ENCODE measurements around the gene GGT7. TPM values are rescaled to one million over a fixed set of nuclear protein-coding genes. Genes with fewer than 3 reads are reported as not detected.

The GGT7 gene
- total and polyA plus RNA-seq, 9 of the 15 experiments (the other 6 are each of a cell fraction or from before 2014, with no cell fraction given) = 0.04 to 18.3 (median 5.9) TPM

GRCh38 chr20:34873583-34874093 is 982 bp upstream of the GGT7 start:
- ChIA-PET POLR2A (interaction anchor here (0.6 to 1.3 kb wide), 5 partner anchors 11 to 138 kb away, joined by 3 to 4 read pairs (median 3); no protein-coding TSS in a partner anchor), CTCF (ENCODE audit: low intra/inter-chr PET ratio) (interaction anchor here (0.6 to 1.3 kb wide), 6 partner anchors 39 to 433 kb away, joined by 3 to 5 read pairs (median 3); partner anchors contain the start of genes GSS and MYH7B)
- BruUV-seq (replicated peaks) = no TSS peak
- H3K9ac ChIP-seq (ENCODE audit: insufficient read depth in 1 of 2, low read depth in 2 of 2, low read length in 2 of 2) = no peak overlapping the region
- H3K36me3 ChIP-seq (ENCODE audit: control insufficient read depth, insufficient read depth, low read length) = peaks cover 7% of the 10 kb centered on the region; the same call in 2 of the 3 replicates
- peaks cover 36% of the 10 kb centered on the region for H3K79me2 ChIP-seq (ENCODE audit: control insufficient read depth, insufficient read depth, low read length)
- intact Hi-C loops (cut with micrococcal nuclease) (loop anchor here (1.0 to 10.0 kb wide), 6 partner anchors 82 to 391 kb away; partner anchors contain the start of genes EDEM2, GSS, MYH7B and TRPC4AP), in situ Hi-C loops (cut with MboI) (loop anchor here (5.0 kb wide), 1 partner anchor 84 kb away; the partner anchor contains the start of genes GSS and MYH7B)
- TF ChIP-seq LEF1 (IDR thresholded peaks at IDR 0.05) (no peak), TGIF2 (CRISPR knock-in tag; IDR thresholded peaks at IDR 0.05) (no peak), BMI1 (IDR thresholded peaks at IDR 0.05; ENCODE audit: low read length) (no peak), MYNN (IDR thresholded peaks at IDR 0.05) (no peak), MYNN (CRISPR knock-in tag; IDR thresholded peaks at IDR 0.05) (no peak), BCOR (IDR thresholded peaks at IDR 0.05) (peak; percentile 36; the same call in 1 of the 2 replicates), EP300 (IDR thresholded peaks at IDR 0.05; ENCODE audit: low read length) (no peak), KDM1A (IDR thresholded peaks at IDR 0.05) (peak in 1 of 2 experiments; percentile 28; a peak in 1 of 4 replicates), RBM25 (IDR thresholded peaks at IDR 0.05; ENCODE audit: low read depth, low read length, severe bottlenecking) (peak; percentile 84)
- TF ChIP-seq, protein P1, sequence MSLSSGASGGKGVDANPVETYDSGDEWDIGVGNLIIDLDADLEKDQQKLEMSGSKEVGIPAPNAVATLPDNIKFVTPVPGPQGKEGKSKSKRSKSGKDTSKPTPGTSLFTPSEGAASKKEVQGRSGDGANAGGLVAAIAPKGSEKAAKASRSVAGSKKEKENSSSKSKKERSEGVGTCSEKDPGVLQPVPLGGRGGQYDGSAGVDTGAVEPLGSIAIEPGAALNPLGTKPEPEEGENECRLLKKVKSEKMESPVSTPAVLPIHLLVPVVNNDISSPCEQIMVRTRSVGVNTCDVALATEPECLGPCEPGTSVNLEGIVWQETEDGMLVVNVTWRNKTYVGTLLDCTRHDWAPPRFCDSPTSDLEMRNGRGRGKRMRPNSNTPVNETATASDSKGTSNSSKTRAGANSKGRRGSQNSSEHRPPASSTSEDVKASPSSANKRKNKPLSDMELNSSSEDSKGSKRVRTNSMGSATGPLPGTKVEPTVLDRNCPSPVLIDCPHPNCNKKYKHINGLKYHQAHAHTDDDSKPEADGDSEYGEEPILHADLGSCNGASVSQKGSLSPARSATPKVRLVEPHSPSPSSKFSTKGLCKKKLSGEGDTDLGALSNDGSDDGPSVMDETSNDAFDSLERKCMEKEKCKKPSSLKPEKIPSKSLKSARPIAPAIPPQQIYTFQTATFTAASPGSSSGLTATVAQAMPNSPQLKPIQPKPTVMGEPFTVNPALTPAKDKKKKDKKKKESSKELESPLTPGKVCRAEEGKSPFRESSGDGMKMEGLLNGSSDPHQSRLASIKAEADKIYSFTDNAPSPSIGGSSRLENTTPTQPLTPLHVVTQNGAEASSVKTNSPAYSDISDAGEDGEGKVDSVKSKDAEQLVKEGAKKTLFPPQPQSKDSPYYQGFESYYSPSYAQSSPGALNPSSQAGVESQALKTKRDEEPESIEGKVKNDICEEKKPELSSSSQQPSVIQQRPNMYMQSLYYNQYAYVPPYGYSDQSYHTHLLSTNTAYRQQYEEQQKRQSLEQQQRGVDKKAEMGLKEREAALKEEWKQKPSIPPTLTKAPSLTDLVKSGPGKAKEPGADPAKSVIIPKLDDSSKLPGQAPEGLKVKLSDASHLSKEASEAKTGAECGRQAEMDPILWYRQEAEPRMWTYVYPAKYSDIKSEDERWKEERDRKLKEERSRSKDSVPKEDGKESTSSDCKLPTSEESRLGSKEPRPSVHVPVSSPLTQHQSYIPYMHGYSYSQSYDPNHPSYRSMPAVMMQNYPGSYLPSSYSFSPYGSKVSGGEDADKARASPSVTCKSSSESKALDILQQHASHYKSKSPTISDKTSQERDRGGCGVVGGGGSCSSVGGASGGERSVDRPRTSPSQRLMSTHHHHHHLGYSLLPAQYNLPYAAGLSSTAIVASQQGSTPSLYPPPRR (CRISPR knock-in tag; IDR thresholded peaks at IDR 0.05; ENCODE audit: borderline replicate concordance) = 0 out of 2 replicates have a peak, but pooled peaks have one; percentile 63
- TF ChIP-seq, protein P2, sequence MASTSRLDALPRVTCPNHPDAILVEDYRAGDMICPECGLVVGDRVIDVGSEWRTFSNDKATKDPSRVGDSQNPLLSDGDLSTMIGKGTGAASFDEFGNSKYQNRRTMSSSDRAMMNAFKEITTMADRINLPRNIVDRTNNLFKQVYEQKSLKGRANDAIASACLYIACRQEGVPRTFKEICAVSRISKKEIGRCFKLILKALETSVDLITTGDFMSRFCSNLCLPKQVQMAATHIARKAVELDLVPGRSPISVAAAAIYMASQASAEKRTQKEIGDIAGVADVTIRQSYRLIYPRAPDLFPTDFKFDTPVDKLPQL (IDR thresholded peaks at IDR 0.05; ENCODE audit: extremely low read depth, insufficient read length) = no peak
- TF ChIP-seq, protein P3, sequence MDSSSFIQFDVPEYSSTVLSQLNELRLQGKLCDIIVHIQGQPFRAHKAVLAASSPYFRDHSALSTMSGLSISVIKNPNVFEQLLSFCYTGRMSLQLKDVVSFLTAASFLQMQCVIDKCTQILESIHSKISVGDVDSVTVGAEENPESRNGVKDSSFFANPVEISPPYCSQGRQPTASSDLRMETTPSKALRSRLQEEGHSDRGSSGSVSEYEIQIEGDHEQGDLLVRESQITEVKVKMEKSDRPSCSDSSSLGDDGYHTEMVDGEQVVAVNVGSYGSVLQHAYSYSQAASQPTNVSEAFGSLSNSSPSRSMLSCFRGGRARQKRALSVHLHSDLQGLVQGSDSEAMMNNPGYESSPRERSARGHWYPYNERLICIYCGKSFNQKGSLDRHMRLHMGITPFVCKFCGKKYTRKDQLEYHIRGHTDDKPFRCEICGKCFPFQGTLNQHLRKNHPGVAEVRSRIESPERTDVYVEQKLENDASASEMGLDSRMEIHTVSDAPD (CRISPR knock-in tag; IDR thresholded peaks at IDR 0.05) = no peak
- H3K4me3 ChIP-seq = no peak overlapping the region
- 16% methylated on average over 3 of the region's 3 CpGs for WGBS (ENCODE audit: insufficient coverage, low coverage, missing lambda C conversion rate)
- H3K4me2 ChIP-seq (ENCODE audit: insufficient read depth, low read length) = peak overlapping the region; percentile 96
- H3K4me1 ChIP-seq (replicated peaks in 1 of 2; ENCODE audit: control insufficient read depth in 2 of 2, insufficient read depth in 2 of 2, low read length in 2 of 2) = peaks cover 36 to 38% of the 10 kb centered on the region in 2 experiments; a peak in 4 of 5 replicates
- no peaks in the 10 kb centered on the region for H3K9me3 ChIP-seq (replicated peaks; ENCODE audit: control insufficient read depth, insufficient read depth, low read depth, low read length)
- H3K27me3 ChIP-seq (ENCODE audit: control insufficient read depth in 2 of 2, insufficient read depth in 2 of 2, low read length in 2 of 2) = no peaks in the 10 kb centered on the region; a peak in 1 of 5 replicates
- no peaks in the 10 kb centered on the region for H3K9me1 ChIP-seq (ENCODE audit: control insufficient read depth, insufficient read depth, low read length)
- FAIRE-seq = no peak
- no peaks in the 10 kb centered on the region for H4K20me1 ChIP-seq (replicated peaks; ENCODE audit: control insufficient read depth, insufficient read depth, low read length)
- no peak overlapping the region for H3K27ac ChIP-seq (ENCODE audit: extremely low read depth, low read depth, low read length)
- ATAC-seq = no peak
- H2AFZ ChIP-seq (ENCODE audit: low read depth, low read length) = peak overlapping the region; percentile 91; the same call in 1 of the 2 replicates
- DNase-seq (ENCODE audit: extremely low read depth in 1 of 4, low spot score in 3 of 4) = no peak
